Sigmoid colon (tissue), 7 donors: ENCODE results near the gene RNF144A. TPM values are rescaled to one million over a fixed set of nuclear protein-coding genes. Genes with fewer than 3 reads are reported as not detected.
"Not testable (repeated sequence)": the region's sequence is repeated elsewhere in the genome, so short reads cannot be mapped to it uniquely, and the experiment has no call there.

Experiments used
- DNase-seq: peaks from one replicate; pipeline ENCODE4 v3.0.0-alpha.2; 2019
- H3K27ac ChIP-seq, 4 donors: fragments of 200-600 bp; sonication (generic); one replicate each; pipeline ENCODE4 v1.5.1; 2016 to 2019; ENCODE audit warnings: mild to moderate bottlenecking in 1 of 4
- H3K27me3 ChIP-seq, 3 donors: fragments of 200-600 bp; sonication (generic); one replicate each; pipeline ENCODE4 v1.5.1; 2019; ENCODE audit warnings: mild to moderate bottlenecking in 1 of 3
- H3K36me3 ChIP-seq, 4 donors: fragments of 200-600 bp; sonication (generic); one replicate each; pipeline ENCODE4 v1.5.1; 2016 to 2019
- H3K4me1 ChIP-seq, 4 donors: fragments of 200-600 bp; sonication (generic); one replicate each; pipeline ENCODE4 v1.5.1; 2017 to 2019
- H3K4me3 ChIP-seq, 4 donors: fragments of 200-600 bp; sonication (generic); one replicate each; pipeline ENCODE4 v1.5.1; 2017 to 2019; ENCODE audit warnings: mild to moderate bottlenecking in 2 of 4, moderate library complexity in 1 of 4
- H3K9me3 ChIP-seq, 4 donors: fragments of 200-600 bp in 3 of 4; sonication (generic) in 3 of 4; one replicate each; pipeline versions ENCODE4 v1.5.1 to v1.6.1; 2013 to 2019
- CTCF ChIP-seq, 4 experiments: fragments of 450-650 bp in 3 of 4; fragments of 200-600 bp in 1 of 4; IDR thresholded peaks; one replicate each; pipeline ENCODE4 v1.5.1; 2016 to 2019; ENCODE audit warnings: antibody characterized with exemption in 4 of 4, mild to moderate bottlenecking in 3 of 4, moderate library complexity in 2 of 4
- EP300 ChIP-seq, 4 donors: sonication (generic); formaldehyde crosslinking; IDR thresholded peaks; one replicate each; pipeline ENCODE4 v1.6.1; 2017; ENCODE audit warnings: antibody characterized with exemption in 4 of 4
- POLR2A ChIP-seq, 2 donors: fragments of 450-650 bp; IDR thresholded peaks; one replicate each; pipeline ENCODE4 v1.6.1; 2016; ENCODE audit warnings: antibody characterized with exemption in 2 of 2, mild to moderate bottlenecking in 2 of 2, moderate library complexity in 2 of 2
- POLR2AphosphoS5 ChIP-seq, 4 donors: sonication (generic); formaldehyde crosslinking; IDR thresholded peaks; one replicate each; pipeline ENCODE4 v1.6.1; 2017; ENCODE audit warnings: antibody characterized with exemption in 4 of 4
- WGBS, 2 donors: extraction: QIAGEN DNeasy Blood & Tissue Kit; methylation state at CpG; one replicate each; pipeline ENCODE4 v1.1.7; 2013; 5-methylcytosine and 5-hydroxymethylcytosine counted together
- intact Hi-C: fragments of 100-400 bp; cut with DNase I; formaldehyde crosslinking; loops from one replicate; pipeline ENCODE4 v1.15.1; 2023
- polyA plus RNA-seq, 3 donors: library from polyadenylated mRNA; stranded (reverse); fragments of 200-250 nt; gene quantifications; one replicate each; pipeline ENCODE4 v1.2.3, GENCODE V29; 2013
- total RNA-seq, 4 donors: library from RNA; depleted of rRNA; stranded (reverse); fragments of >200 nt; gene quantifications; one replicate each; pipeline ENCODE4 v1.1.0, GENCODE V29; 2016
- donor health status: healthy with polysubstance abuse.
- donor health status: Bipolar disorder and iron deficiency.
- donor health status: healthy.

Gene RNF144A
- total and polyA plus RNA-seq, 7 donors = 4.8 to 14.2 (median 12.1) TPM

GRCh38 chr2:6932828-6933227, 15.6 kb downstream of the RNF144A start:
- intact Hi-C loops = no loop called here
- no peaks in the 10 kb centered on the region for H3K36me3 ChIP-seq
- 92% methylated on average over 7 of the region's 7 CpGs for WGBS, 2 donors
- no peak overlapping the region for H3K4me3 ChIP-seq
- no peaks in the 10 kb centered on the region for H3K27me3 ChIP-seq
- TF ChIP-seq POLR2A (IDR thresholded peaks at IDR 0.05) (no peak), EP300 (IDR thresholded peaks at IDR 0.05) (no peak), POLR2AphosphoS5 (IDR thresholded peaks at IDR 0.05) (no peak), CTCF (IDR thresholded peaks at IDR 0.05) (no peak)
- H3K4me1 ChIP-seq = no peaks in the 10 kb centered on the region
- no peaks in the 10 kb centered on the region for H3K9me3 ChIP-seq
- no peak overlapping the region for H3K27ac ChIP-seq
- no peak for DNase-seq

DNA sequence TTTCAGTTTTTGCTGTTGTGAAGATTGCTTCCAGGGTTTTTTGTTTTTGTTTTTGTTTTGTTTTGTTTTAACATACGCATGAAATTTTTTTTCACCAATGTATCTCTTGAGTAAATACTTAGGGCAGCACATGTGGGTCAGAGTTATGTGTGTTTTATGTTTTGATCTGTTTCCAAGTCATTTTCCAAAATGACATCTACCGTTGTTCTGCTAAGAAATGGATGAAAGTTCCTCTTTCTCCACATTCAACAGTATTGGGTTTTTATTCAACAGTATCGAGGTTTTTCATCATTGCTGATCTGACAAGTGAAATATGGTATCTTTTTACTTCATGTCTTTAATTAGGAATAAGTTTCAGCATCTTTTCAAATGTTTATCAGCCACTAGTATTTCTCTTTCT, 16.7 kb downstream of the RNF144A start:
- H3K4me3 ChIP-seq = no peak overlapping the region
- TF ChIP-seq POLR2AphosphoS5 (IDR thresholded peaks at IDR 0.05) = no peak
- TF ChIP-seq EP300 (IDR thresholded peaks at IDR 0.05) = no peak
- TF ChIP-seq POLR2A (IDR thresholded peaks at IDR 0.05) = no peak
- no peak for TF ChIP-seq CTCF (IDR thresholded peaks at IDR 0.05)
- H3K4me1 ChIP-seq = no peaks in the 10 kb centered on the region
- no peak overlapping the region for H3K27ac ChIP-seq
- H3K9me3 ChIP-seq = no peaks in the 10 kb centered on the region
- no peak for DNase-seq
- H3K36me3 ChIP-seq = no peaks in the 10 kb centered on the region
- WGBS, 2 donors = 64 to 91% methylated on average over 3 of the region's 3 CpGs
- H3K27me3 ChIP-seq = no peaks in the 10 kb centered on the region
- intact Hi-C loops = no loop called here

DNA sequence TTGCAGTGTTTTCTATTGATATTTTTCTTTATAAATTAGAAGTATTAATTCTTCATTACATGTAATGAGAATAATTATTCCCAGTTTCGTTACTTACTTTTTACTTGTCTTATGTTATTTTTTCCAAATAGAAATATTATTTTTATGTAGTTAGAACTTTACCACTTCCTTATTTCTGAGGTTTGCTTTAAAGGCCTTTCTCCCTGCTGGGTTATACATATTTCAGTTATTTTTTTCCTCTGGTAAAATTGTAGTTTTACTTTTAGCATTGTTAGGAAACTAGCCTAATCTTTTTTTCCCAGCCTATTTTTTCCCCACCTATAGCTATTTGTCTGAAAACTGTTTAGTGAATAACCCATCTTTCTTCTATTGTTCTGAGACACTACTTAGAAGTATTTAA, 17.1 kb downstream of the RNF144A start:
- Histone ChIP-seq H3K27me3 (no peaks in the 10 kb centered on the region), H3K4me1 (no peaks in the 10 kb centered on the region), H3K9me3 (no peaks in the 10 kb centered on the region), H3K4me3 (no peak overlapping the region), H3K27ac (no peak overlapping the region), H3K36me3 (no peaks in the 10 kb centered on the region)
- TF ChIP-seq EP300 (IDR thresholded peaks at IDR 0.05) (no peak), CTCF (IDR thresholded peaks at IDR 0.05) (no peak), POLR2AphosphoS5 (IDR thresholded peaks at IDR 0.05) (no peak), POLR2A (IDR thresholded peaks at IDR 0.05) (no peak)
- intact Hi-C loops = no loop called here
- DNase-seq = no peak
- 53 to 81% methylated on average over 1 of the region's 1 CpG for WGBS, 2 donors

GRCh38 chr2:6934758-6935651, 17.8 kb downstream of the RNF144A start:
- H3K4me1 ChIP-seq = no peaks in the 10 kb centered on the region
- no peak for TF ChIP-seq POLR2AphosphoS5 (IDR thresholded peaks at IDR 0.05)
- no peak for TF ChIP-seq POLR2A (IDR thresholded peaks at IDR 0.05)
- no peak for TF ChIP-seq CTCF (IDR thresholded peaks at IDR 0.05)
- TF ChIP-seq EP300 (IDR thresholded peaks at IDR 0.05) = no peak
- DNase-seq = no peak
- H3K4me3 ChIP-seq = no peak overlapping the region
- H3K9me3 ChIP-seq = no peaks in the 10 kb centered on the region
- 84 to 94% methylated on average over 11 of the region's 11 CpGs for whole genome bisulfite sequencing, 2 donors
- intact Hi-C loops = no loop called here
- no peak overlapping the region for H3K27ac ChIP-seq
- H3K36me3 ChIP-seq = no peaks in the 10 kb centered on the region
- H3K27me3 ChIP-seq = no peaks in the 10 kb centered on the region

DNA sequence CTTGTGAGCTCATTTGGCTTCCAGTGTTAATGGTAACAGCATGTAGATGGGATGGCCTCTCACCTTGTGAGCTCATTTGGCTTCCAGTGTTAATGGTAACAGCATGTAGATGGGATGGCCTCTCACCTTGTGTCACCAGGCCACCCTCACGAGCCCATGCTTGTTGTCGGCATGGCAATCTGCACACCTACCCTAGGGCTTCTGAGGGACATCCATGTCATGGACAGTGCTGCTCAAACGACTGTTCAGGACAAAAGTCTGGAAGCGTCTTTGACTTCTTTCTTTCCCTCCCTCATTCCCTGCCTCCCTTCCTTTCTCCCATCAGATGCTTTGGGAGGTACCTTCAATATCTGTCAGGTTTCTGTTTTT, 18.4 kb downstream of the RNF144A start:
- WGBS, 2 donors = 94 to 97% methylated on average over 4 of the region's 4 CpGs
- H3K27me3 ChIP-seq, H3K36me3 ChIP-seq, DNase-seq, H3K4me3 ChIP-seq, intact Hi-C loops, H3K27ac ChIP-seq, H3K4me1 ChIP-seq, H3K9me3 ChIP-seq: not testable (repeated sequence)
